ENCODE results near the gene SLMAP.

Gene SLMAP

DNA sequence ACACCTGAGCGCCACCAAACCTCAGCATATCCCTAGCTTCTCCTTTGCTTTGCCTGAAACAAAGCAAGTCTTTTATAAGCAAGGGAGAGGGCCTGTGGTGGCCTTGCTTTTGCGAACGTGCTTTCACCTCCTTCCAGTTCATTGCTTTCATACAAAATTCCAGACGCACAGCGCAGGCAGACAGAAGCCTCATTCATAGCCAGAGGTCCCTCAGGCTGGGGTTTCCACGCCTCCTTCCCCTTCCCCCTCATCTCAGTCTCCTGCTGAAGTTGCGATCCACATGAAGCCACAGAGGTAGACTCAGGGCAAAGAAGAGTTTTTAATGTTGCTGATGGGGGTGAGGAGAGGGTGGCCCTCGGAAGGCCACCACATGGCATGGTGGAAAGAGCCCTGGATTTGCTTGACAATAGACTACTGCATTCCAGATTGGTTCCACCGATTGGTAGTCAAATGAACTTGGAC is 192.7 kb downstream of the SLMAP start:
- DNase-seq, result no peak

DNA sequence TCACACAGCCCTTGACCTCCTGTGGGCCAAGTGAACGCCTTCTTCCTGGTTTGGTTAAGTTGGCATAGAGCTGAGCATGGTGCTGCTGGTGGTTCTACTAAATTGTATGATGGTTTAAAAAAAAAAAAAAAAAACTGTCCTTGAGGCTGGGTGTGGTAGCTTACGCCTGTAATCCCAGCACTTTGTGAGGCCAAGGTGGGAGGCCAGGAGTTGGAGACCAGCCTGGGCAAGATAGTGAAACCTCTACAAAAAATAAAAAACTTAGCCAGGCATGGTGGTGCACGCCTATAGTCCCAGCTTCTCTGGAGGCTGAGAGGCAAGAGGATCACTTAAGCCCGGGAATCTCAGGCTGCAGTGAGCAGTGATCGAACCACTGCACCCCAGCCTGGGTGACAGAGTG is 193.2 kb downstream of the SLMAP start:
- no peak for DNase-seq

GRCh38 chr3:57949785-57950615 is 193.9 kb downstream of the SLMAP start:
- no peak for DNase-seq

- DNase-seq, result no peak
These were observed 195.2 kb downstream of the SLMAP start for GRCh38 chr3:57951066-57951882.

GRCh38 chr3:57952208-57952631 is 196.1 kb downstream of the SLMAP start:
- no peak for DNase-seq

GRCh38 chr3:57952651-57953050 is 196.5 kb downstream of the SLMAP start:
- no peak for DNase-seq

DNA sequence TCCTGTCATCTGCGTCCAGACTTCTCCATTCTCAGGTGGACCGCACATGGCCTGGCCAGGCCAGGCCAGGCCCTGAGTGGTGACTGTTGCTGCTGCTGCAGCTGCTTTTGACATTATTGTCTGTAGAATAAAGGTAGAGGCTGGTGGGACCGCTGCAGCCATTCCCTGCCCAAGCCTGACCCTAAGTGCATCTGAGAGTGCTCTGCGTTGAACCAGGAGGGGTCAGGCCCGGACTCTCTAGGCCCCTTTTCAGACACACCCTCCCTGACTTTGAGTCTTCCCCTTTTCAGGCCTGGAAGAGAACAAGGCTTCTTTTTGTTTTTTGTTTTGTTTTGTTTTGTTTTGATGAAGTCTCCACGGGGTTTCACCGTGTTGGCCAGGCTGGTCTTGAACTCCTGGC is 197.5 kb downstream of the SLMAP start:
- no peak for DNase-seq

DNA sequence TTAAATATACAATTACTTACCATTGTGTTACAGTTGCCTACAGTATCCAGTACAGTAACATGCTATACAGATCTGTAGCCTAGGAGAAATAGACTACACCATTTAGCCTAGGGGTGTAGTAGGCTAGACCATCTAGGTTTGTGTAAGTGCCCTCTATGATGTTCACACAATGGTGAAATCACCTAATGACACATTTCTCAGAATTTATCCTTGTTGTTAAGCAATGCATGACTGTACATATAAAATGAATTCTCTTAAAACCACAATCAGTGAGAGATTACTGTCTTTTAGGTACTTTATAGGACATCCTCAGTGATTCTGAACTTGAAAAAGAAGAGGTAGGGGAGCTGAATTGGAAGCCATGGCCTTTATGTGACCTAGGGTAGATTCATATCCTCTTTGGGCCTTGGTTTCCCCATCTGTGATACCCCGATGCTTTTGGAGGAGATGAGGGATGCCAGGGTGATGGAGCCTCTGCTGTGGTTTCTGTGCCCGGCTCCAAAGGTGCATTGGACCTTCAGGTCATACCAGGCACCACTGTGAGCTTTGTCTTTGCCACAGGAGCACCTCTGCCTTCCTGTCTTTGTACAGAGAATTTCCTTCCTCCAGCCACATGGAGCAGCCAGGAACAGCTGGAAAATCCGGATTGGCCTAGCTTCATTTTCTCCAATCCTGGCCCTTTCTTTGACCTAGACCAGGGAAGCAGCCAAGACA is 200.2 kb downstream of the SLMAP start:
- DNase-seq, result no peak

- no peak for DNase-seq
These were observed 200.7 kb downstream of the SLMAP start for GRCh38 chr3:57956833-57957174.

DNA sequence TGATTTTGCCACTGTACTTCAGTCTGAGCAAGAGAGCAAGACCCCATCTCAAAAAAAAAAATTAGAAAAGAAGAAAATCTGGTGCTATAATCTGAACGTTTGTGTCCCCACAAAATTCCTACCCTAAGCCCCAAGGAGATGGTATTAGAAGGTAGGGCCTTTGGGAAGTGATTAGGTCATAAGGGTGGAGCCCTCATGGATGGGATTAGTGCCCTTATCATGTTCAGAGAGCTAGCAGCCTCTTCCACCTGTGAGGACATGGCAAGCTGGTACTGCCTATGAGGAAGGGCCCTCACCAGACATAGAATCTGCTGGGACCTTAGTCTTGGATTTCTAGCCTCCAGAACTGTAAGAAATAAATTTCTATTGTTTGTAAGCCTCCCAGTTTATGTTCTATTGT is 201.7 kb downstream of the SLMAP start:
- DNase-seq, result no peak

DNA sequence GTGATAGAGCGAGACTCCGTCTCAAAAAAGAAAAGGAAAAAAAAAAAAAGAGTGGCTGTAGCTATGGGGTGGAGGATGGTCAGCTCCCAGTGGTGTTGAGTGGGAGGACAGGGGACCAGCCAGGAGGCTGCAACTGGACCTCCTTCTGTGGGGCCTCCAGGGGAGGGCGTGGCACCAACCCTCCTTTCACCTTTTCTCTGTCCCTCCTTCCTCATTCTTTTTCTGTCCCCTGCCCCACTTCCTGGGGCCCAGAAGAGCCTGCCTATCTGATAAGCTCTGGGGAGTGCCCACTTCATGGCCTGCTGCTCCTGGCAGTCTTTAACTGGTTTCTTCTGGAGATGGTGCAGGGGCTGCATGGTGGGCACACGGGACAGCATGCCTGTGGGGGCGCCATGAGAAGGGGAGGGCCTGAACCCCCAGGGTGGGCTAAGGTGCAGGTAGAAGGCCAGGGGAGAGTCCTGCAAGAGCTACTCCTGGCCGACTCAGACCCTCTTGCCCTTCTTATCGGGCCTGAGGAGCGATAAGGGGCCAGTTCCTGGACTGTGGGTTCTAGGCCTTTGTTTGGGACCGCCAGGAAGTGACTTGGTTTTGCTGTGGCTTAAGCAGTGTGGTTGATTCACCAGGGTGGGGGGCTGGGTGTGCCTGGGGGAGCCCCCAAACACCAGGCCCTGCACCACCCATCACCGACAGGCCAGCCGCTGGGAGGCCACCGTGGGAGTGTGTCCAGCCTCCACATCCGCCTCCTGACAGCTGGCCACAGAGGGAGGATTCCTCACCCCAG is 202.7 kb downstream of the SLMAP start:
- no peak for DNase-seq

DNA sequence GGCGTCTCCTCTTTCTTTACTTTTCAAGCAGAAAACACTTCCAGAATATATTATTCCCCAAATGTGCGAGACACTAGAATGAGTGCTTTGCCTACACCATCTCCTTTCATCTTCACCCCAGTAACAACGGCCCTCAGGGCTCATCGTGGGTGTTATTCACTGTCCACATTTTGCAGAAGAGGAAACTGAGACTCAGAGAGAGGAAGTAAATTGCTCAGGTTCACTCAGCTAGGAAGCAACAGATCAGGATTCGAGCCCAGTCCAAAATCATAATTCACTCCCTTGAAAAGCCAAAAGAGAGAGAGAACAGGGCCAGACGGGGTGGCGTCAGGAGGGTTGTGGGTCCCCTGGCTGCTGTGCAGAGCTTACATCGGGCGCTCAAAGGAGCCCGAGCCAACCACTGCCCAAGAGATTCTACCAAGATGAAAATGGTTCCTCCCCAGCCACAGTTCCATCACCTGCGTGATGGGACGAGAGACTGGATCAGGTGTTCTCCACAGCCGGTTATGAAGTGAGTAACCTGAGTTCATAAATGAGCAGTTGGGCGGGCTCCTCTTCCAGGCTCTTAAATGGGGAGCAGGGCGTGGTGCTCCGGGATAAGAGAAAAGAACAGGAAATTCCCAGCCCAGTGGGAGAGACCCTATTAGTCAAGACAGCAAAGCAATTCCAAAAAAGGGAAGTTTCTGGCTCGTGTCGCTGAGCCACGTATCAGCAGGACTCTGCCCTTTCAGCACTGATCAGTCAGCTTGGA is 203.5 kb downstream of the SLMAP start:
- no peak for DNase-seq

DNA sequence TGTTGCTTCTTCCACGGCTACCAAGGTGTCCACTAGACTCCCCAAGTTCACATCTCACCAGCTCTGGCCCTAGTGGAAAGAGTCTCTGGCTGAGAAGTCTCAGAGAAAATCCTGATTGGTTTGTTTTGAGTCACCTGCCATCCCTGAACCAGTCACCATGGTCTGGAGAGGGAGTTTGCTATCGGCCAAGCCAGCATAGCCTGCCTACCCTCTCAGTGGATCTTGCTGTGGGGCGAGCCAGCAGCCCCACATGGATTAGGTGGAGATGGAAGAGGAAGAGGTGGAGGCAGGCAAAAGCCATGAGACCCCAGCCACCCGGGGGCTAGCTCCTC is 204.0 kb downstream of the SLMAP start:
- no peak for DNase-seq

DNA sequence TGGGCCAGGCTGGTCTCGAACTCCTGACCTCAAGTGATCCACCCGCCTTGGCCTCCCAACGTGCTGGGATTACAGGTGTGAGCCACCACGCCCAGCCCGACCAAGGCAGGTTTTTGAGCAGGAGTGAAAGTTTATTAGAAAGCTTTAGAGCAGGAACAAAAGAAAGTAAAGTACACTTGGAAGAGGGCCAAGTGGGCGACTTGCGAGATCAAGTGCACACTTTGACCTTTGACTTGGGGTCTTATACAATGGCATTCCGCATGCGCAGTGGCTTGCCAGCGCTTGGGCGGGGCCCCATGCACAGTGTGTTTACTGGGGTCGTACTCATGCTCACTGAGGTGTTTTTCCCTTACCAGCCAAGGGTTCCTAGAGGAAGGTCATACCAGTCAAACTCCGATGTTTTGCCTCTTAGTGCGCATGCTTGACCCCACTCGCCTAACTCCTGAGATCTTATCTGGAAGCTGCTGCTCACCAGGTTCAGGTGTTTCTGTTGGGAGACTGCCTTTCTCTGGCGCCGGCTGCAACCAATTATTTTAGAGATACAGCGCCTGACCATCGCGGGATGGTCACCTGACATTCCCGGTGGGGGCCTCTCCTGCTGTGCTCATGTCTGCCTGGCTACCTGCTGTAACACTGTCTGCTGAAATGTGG is 205.2 kb downstream of the SLMAP start:
- no peak for DNase-seq

GRCh38 chr3:57961828-57962447 is 205.8 kb downstream of the SLMAP start:
- no peak for DNase-seq

GRCh38 chr3:57962448-57962834 is 206.3 kb downstream of the SLMAP start:
- DNase-seq, result no peak

DNA sequence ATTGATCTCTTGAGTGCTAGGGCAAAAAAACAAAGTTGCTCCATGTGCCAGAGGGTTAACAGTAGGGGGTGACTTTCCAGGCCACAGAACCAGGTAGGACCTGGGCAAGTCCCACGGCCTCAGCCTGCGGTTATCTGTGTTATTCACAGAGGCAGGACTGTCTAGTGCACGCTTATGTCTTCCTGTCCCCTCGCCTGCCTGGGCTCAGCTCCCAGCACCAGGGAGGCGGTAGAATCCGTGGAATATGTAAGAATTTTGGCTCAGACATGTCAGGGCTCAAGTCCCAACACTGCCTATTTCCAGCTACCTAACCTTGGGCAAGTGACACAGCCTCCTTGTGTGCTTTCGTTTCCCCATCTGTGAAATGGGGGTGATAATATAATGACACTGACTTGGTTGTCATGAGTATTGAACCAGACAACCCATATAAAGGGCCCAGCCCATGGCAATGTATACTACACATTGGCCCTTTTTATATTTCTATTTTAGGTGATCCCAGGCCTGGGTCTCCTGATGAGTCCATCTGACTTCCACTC is 207.8 kb downstream of the SLMAP start:
- no peak for DNase-seq

DNA sequence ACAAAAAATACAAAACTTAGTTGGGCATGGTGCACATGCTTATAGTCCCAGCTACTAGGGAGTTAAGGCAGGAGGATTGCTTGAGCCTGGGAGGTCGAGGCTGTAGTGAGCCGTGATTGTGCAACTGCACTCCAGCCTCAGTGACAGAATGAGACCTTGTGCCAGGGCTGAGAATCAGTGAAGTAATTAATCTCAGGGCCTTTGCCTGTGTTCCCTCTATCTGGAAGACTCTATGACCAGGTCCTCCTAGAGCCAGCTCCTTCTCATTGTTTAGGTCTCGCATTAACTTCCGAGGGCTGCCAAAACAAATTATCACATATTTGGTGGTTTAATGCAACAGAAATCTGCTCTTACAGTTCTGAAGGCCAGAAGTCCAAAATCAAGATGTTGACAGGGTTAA is 210.7 kb downstream of the SLMAP start:
- DNase-seq, result no peak

GRCh38 chr3:57967590-57967989 is 211.5 kb downstream of the SLMAP start:
- no peak for DNase-seq

GRCh38 chr3:57968501-57968900 is 212.4 kb downstream of the SLMAP start:
- no peak for DNase-seq

- no peak for DNase-seq
These were observed 215.9 kb downstream of the SLMAP start for GRCh38 chr3:57971975-57972374.
